ENCODE measurements around the gene PHLPP1.

DNA sequence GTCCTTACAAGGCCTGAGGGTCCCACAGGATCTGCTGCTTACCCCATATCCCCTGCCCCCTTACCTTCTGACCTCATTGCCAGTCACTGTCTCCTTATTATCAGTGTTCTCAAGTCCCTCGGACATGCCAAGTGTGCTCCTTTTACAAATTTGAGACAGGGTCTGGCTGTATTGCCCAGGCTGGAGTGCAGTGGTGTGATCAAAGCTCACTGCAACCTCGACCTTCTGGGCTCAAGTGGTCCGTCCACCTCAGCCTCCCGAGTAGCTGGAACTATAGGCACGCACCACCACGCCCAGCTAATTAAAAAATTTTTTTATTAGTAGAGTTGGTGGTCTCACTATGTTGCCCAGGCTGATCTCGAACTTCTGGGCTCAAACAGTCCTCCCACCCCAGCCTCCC, 141.0 kb downstream of the PHLPP1 start:
- TF ChIP-seq CEBPB (IDR thresholded peaks at IDR 0.05; ENCODE audit: low read depth, low read length) (no peak), RFX5 (IDR thresholded peaks at IDR 0.05; ENCODE audit: low read depth, low read length) (no peak), POLR2A (IDR thresholded peaks at IDR 0.05; ENCODE audit: low read depth, low read length) (no peak), RAD21 (IDR thresholded peaks at IDR 0.05; ENCODE audit: low read length) (no peak), FOS (IDR thresholded peaks at IDR 0.05; ENCODE audit: low read depth, low read length) (no peak), MAFK (IDR thresholded peaks at IDR 0.05; ENCODE audit: low read depth, low read length) (no peak), RCOR1 (IDR thresholded peaks at IDR 0.05; ENCODE audit: insufficient replicate concordance, low read length) (no peak), USF2 (IDR thresholded peaks at IDR 0.05; ENCODE audit: low read depth, low read length) (no peak), MAZ (IDR thresholded peaks at IDR 0.05; ENCODE audit: borderline replicate concordance, low read depth, low read length) (no peak), CHD1 (IDR thresholded peaks at IDR 0.05; ENCODE audit: low read depth, low read length) (no peak)
- TF ChIP-seq, protein P1, sequence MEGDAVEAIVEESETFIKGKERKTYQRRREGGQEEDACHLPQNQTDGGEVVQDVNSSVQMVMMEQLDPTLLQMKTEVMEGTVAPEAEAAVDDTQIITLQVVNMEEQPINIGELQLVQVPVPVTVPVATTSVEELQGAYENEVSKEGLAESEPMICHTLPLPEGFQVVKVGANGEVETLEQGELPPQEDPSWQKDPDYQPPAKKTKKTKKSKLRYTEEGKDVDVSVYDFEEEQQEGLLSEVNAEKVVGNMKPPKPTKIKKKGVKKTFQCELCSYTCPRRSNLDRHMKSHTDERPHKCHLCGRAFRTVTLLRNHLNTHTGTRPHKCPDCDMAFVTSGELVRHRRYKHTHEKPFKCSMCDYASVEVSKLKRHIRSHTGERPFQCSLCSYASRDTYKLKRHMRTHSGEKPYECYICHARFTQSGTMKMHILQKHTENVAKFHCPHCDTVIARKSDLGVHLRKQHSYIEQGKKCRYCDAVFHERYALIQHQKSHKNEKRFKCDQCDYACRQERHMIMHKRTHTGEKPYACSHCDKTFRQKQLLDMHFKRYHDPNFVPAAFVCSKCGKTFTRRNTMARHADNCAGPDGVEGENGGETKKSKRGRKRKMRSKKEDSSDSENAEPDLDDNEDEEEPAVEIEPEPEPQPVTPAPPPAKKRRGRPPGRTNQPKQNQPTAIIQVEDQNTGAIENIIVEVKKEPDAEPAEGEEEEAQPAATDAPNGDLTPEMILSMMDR (conservative IDR thresholded peaks at IDR 0.05; ENCODE audit: low read depth, low read length): no peak

Data from IMR-90 (cell line).